Small intestine (tissue), 7 donors: ENCODE results near the gene DHRS7B. TPM values are rescaled to one million over a fixed set of nuclear protein-coding genes. Genes with fewer than 3 reads are reported as not detected.
A peak's percentile ranks its signal among the peaks of the same experiment; 100 is the strongest.

Experiments
- DNase-seq, 2 donors: peaks; one replicate each; pipeline versions ENCODE4 v3.0.0 to v3.0.0-alpha.2; 2013
- FAIRE-seq: peaks from 2 replicates; lab custom pipeline; 2012; peaks lifted over from hg19 to GRCh38; lab: Jason Lieb, UNC
- H3K27ac ChIP-seq, 3 donors: one replicate each; pipeline ENCODE4 v1.5.1; 2013; ENCODE audit warnings: low read length in 2 of 3, mild to moderate bottlenecking in 2 of 3, control low read depth in 1 of 3, inconsistent platforms in 1 of 3, low read depth in 1 of 3, moderate library complexity in 1 of 3
- H3K27me3 ChIP-seq, 3 donors: one replicate each; pipeline ENCODE4 v1.6.1; 2013; ENCODE audit warnings: low read length in 3 of 3, inconsistent platforms in 1 of 3; ENCODE audit not compliant: control insufficient read depth in 3 of 3, insufficient read depth in 3 of 3
- H3K36me3 ChIP-seq, 3 donors: one replicate each; pipeline ENCODE4 v1.6.1; 2013; ENCODE audit warnings: low read length in 3 of 3, inconsistent platforms in 1 of 3, low read depth in 1 of 3, mild to moderate bottlenecking in 1 of 3, moderate library complexity in 1 of 3; ENCODE audit not compliant: control insufficient read depth in 3 of 3, insufficient read depth in 2 of 3
- H3K4me1 ChIP-seq, 3 donors: one replicate each; pipeline ENCODE4 v1.6.1; 2013; ENCODE audit warnings: low read length in 2 of 3, inconsistent platforms in 1 of 3, low read depth in 1 of 3, mild to moderate bottlenecking in 1 of 3, moderate library complexity in 1 of 3; ENCODE audit not compliant: control insufficient read depth in 3 of 3, insufficient read depth in 2 of 3
- H3K4me3 ChIP-seq, 3 donors: one replicate each; pipeline ENCODE4 v1.5.1; 2013; ENCODE audit warnings: low read length in 3 of 3, control low read depth in 1 of 3, inconsistent platforms in 1 of 3, low read depth in 1 of 3, mild to moderate bottlenecking in 1 of 3, moderate library complexity in 1 of 3
- H3K9me3 ChIP-seq, 2 donors: one replicate each; pipeline ENCODE4 v1.6.1; 2013; ENCODE audit warnings: low read depth in 1 of 2, low read length in 1 of 2; ENCODE audit not compliant: control insufficient read depth in 2 of 2, insufficient read depth in 1 of 2
- WGBS, 3 donors: extraction: QIAGEN DNeasy Blood & Tissue Kit; methylation state at CpG; one replicate each; pipeline ENCODE4 v1.1.7; 2013; 5-methylcytosine and 5-hydroxymethylcytosine counted together
- polyA plus RNA-seq, 4 donors: library from polyadenylated mRNA; stranded (reverse) in 3 of 4; unstranded in 1 of 4; fragments of 200-250 nt in 3 of 4; fragments of 120-200 nt in 1 of 4; gene quantifications; one replicate each; pipeline versions ENCODE4 v1.2.1 to v1.2.3, GENCODE V29; 2013
- donor health status: healthy with polysubstance abuse.
- donor health status: control.
- donor health status: control.
- donor health status: Bipolar disorder and iron deficiency.
- donor health status: healthy.

DHRS7B gene
- polyA plus RNA-seq, 4 donors = 23.5 to 33.7 (median 27.8) TPM

DNA sequence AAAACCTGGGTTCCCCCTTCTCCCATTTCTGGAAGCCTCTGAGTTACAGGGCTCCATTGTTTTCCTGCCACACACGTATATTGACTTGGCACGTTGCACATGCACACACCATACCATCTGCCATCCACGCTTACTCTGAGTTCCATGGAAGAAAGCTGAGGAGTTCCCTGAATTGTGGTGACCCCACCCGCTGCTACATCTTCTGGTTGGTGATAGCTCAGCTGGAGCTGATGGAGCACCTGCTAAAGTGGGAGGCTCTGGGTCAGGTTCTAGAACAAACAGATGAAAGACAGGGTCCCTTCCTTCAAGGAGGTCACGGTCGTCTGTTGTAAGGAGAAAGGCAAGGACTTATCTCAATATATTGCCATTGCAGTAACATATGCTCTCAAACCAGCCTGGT is 46.1 kb downstream of the DHRS7B start:
- no peaks in the 10 kb centered on the region for H3K9me3 ChIP-seq
- FAIRE-seq = no peak

DNA sequence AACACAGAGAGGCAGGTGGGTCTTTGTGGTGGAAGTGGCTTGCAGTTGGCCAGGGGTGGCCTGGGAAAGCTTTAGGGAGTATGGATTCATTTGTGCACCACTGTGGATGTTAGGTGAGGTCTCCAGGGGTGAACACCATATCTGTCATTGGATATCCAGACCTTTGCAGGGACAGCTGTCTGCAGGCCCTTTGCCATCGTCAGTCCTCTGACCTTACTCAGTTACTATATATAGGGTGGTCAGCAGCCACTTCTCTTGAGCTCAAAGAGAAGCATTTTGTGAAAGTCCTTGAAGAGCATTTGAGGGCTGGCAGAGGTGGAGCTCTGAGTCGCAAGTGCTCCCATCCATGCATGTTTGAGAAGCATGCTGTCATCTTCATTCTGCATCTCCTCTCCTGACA is 46.8 kb downstream of the DHRS7B start:
- H3K4me1 ChIP-seq = no peaks in the 10 kb centered on the region
- no peak overlapping the region for H3K4me3 ChIP-seq
- H3K9me3 ChIP-seq = no peaks in the 10 kb centered on the region
- no peaks in the 10 kb centered on the region for H3K27me3 ChIP-seq
- peaks cover 0 to 32% (median 0%) of the 10 kb centered on the region in 3 donors for H3K36me3 ChIP-seq
- H3K27ac ChIP-seq = no peak overlapping the region
- no peak for DNase-seq
- 81 to 98% (median 89%) methylated on average over 2 of the region's 2 CpGs for WGBS, 3 donors
- FAIRE-seq = no peak

More for the DNA sequence above, 46.1 kb downstream of the DHRS7B start:
- no peak for DNase-seq
- Histone ChIP-seq H3K4me3 (no peak overlapping the region), H3K27ac (no peak overlapping the region), H3K36me3 (peaks cover 0 to 33% (median 0%) of the 10 kb centered on the region in 3 donors), H3K27me3 (no peaks in the 10 kb centered on the region), H3K4me1 (no peaks in the 10 kb centered on the region)
- 96 to 97% (median 97%) methylated on average over 6 of the region's 6 CpGs for WGBS, 3 donors

DNA sequence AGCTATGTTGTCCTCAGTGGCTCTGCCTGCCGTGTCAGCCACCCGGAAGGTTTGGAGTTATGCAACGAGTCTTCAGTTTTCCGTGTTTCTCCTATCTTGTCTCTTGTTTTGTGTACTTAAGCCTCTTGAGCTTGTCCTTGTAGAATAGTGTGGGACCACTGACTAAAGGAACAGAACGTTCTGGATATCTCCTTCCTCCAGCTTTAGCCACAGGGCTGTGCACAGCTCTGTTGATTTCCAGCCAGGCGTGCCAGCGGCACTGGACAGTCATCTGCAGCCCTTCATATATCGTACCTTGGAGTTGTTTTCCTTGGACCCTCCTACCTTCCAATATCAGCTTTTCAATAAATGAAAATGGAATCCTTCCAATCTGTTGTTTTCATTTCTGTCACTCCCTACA is 47.4 kb downstream of the DHRS7B start:
- peaks cover 0 to 32% (median 0%) of the 10 kb centered on the region in 3 donors for H3K36me3 ChIP-seq
- H3K27me3 ChIP-seq = no peaks in the 10 kb centered on the region
- no peak for DNase-seq
- H3K4me1 ChIP-seq = no peaks in the 10 kb centered on the region
- FAIRE-seq = no peak
- no peak overlapping the region for H3K27ac ChIP-seq
- no peaks in the 10 kb centered on the region for H3K9me3 ChIP-seq
- no peak overlapping the region for H3K4me3 ChIP-seq
- 85 to 93% (median 90%) methylated on average over 8 of the region's 8 CpGs for WGBS, 3 donors

DNA sequence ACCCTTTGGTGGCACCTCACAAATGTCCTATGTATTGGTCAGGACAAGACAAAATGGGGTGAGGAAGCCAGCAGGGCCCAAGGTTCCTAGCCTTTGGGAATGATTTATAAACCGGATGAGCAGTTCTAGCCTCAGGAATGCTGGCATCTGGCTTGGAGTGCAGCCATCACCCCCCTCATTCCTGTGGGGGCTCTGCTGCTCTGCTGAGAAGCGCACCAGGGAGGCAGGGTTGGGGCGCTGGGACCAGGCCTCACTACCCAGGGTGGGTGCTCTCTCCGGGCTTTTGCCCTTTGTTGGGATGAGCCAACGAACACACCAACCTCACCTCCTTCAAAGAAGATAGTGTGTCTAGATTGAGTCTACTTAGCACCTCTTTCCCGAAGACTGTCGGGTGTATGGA is 47.9 kb downstream of the DHRS7B start:
- Histone ChIP-seq H3K27me3 (no peaks in the 10 kb centered on the region), H3K36me3 (peaks cover 0 to 34% (median 0%) of the 10 kb centered on the region in 3 donors), H3K27ac (no peak overlapping the region), H3K9me3 (no peaks in the 10 kb centered on the region), H3K4me1 (no peaks in the 10 kb centered on the region), H3K4me3 (no peak overlapping the region)
- 94 to 95% (median 94%) methylated on average over 7 of the region's 7 CpGs for WGBS, 3 donors
- FAIRE-seq (no peak), DNase-seq (no peak)

DNA sequence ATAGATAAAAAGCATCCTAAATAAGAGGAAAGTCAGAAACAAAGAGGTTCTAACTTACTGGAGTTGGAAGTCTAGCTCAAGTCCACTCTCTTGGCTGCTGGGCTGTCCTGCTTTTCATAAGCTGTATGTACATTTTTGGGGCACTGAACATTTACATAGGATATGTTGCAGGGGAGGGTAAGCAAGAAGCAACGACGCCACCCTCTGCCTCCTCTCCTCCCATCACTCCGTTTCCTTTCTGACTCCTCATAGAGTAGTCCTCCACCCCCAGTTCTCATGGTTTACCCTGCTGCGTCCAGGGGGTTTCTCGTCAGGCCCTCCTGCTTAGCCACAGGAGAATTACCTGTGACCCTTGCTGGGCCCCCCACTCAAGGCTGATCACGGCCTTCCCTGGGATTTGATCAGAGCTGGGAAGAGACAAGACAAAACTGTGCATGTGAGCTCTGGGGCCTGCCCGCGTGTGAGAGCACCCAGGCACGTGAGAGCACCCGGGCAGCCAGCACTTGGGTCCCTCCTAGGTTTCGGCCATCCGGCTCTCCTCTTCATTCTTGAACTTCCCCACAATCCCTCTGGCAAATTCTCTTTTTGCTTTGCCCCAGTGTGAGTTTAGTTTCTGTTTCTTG is 50.1 kb downstream of the DHRS7B start:
- DNase-seq (no peak), FAIRE-seq (no peak)
- H3K4me1 ChIP-seq = no peaks in the 10 kb centered on the region
- no peak overlapping the region for H3K27ac ChIP-seq
- H3K36me3 ChIP-seq = peaks cover 0 to 33% (median 0%) of the 10 kb centered on the region in 3 donors
- H3K9me3 ChIP-seq = no peaks in the 10 kb centered on the region
- H3K27me3 ChIP-seq = no peaks in the 10 kb centered on the region
- H3K4me3 ChIP-seq = no peak overlapping the region
- 85 to 88% (median 87%) methylated on average over 12 of the region's 12 CpGs for WGBS, 3 donors

DNA sequence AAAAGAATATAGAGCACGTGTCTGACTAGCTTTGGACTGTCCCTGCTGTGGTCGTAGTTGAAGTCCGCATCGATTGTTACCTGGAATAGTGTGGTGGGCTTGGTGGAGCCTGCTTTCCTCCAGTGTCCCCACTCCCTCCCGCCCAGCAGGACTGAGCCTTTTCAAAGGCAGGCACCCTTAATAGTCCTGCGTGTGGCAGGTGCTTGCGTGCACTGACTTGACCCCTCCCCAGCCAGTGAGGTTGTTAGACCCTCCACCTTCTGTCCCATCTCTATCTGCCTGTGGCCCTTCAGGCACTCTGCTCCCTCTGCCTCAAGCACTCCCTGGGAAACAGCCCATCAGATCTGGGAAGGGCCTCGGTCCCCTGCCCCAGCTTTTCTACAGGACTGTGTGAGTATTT is 50.6 kb downstream of the DHRS7B start:
- Histone ChIP-seq H3K4me3 (no peak overlapping the region), H3K4me1 (no peaks in the 10 kb centered on the region), H3K27me3 (no peaks in the 10 kb centered on the region), H3K36me3 (peaks cover 0 to 29% (median 0%) of the 10 kb centered on the region in 3 donors), H3K27ac (no peak overlapping the region), H3K9me3 (no peaks in the 10 kb centered on the region)
- DNase-seq (no peak), FAIRE-seq (no peak)
- WGBS, 3 donors = 95 to 96% (median 95%) methylated on average over 8 of the region's 8 CpGs

DNA sequence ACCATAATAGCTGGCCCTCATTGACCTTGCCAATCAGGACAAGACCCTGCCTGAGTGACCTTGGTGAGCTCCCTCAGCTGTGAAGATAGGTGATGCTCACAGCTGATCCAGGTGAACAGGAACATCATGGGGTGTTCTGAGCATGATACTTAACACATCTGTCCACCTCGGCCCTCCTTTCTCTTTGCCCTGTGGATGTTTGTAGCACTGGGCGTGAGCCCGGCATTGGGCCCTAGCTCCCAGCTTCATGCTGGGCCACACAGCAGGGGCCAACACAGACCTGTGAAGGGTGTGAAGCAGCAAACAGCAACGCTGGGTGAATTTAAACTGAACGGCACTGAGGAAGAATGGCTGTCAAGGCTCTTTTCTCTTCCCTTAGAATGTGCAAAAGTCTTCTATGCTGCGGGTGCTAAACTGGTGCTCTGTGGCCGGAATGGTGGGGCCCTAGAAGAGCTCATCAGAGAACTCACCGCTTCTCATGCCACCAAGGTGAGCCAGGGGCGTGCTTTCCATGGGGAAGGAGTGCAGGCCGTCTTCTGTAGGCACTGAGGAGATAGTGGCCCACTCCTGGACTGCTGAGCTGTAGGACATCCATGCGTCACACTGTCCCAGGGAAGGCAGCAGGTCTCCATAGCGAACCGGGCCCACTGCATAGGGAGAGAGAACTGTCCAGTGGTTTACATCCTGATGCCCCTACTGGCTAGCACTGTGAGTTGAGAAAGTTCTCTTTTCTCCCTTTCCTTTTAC is 51.3 kb downstream of the DHRS7B start:
- no peak overlapping the region for H3K27ac ChIP-seq
- no peak overlapping the region for H3K4me3 ChIP-seq
- H3K27me3 ChIP-seq = no peaks in the 10 kb centered on the region
- H3K36me3 ChIP-seq = peaks cover 0 to 25% (median 0%) of the 10 kb centered on the region in 3 donors
- no peak for FAIRE-seq
- H3K4me1 ChIP-seq = no peaks in the 10 kb centered on the region
- no peaks in the 10 kb centered on the region for H3K9me3 ChIP-seq
- WGBS, 3 donors = 90 to 96% (median 94%) methylated on average over 13 of the region's 13 CpGs
- no peak for DNase-seq

DNA sequence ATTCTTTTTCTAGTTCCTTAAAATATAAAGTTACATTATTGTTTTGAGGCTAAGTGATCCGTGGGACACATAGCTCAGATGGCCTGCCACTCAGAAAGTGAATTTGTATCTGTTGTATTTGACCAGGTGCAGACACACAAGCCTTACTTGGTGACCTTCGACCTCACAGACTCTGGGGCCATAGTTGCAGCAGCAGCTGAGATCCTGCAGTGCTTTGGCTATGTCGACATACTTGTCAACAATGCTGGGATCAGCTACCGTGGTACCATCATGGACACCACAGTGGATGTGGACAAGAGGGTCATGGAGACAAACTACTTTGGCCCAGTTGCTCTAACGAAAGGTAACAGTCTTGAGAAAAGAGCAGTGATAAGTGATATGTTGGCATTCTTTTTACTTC is 56.7 kb downstream of the DHRS7B start:
- H3K4me1 ChIP-seq = no peaks in the 10 kb centered on the region
- 53 to 67% (median 55%) methylated on average over 5 of the region's 5 CpGs for WGBS, 3 donors
- no peak for FAIRE-seq

More for the DNA sequence above, 56.7 kb downstream of the DHRS7B start:
- H3K9me3 ChIP-seq = no peaks in the 10 kb centered on the region
- no peak overlapping the region for H3K27ac ChIP-seq
- H3K36me3 ChIP-seq = peaks cover 4 to 36% (median 5%) of the 10 kb centered on the region in 3 donors
- no peak overlapping the region for H3K4me3 ChIP-seq
- no peaks in the 10 kb centered on the region for H3K27me3 ChIP-seq
- DNase-seq = peak in 1 of 2 donors; percentile 12
